Astrocyte of the cerebellum (primary cell): ENCODE results near the gene CPXM1.

Source experiments
- DNase-seq: peaks from one replicate; pipeline ENCODE4 v3.0.0-alpha.2; 2011; ENCODE audit warnings: low read depth
- H3K4me3 ChIP-seq: 2 replicates; pipeline ENCODE4 v1.5.1; 2011; ENCODE audit warnings: mild to moderate bottlenecking, low read depth, low read length, moderate library complexity
- in situ Hi-C: cut with HindIII; loops from 2 replicates; pipeline ENCODE4 v1.10.0; 2017; ENCODE audit warnings: low sequenced_read_pairs
- TF ChIP-seq, protein P1 (sequence below): IDR thresholded peaks from 2 replicates; pipeline ENCODE4 v1.5.1; 2012; ENCODE audit warnings: low read length, low read depth, moderate library complexity, mild to moderate bottlenecking; ENCODE audit errors: missing control alignments

CPXM1 gene

DNA sequence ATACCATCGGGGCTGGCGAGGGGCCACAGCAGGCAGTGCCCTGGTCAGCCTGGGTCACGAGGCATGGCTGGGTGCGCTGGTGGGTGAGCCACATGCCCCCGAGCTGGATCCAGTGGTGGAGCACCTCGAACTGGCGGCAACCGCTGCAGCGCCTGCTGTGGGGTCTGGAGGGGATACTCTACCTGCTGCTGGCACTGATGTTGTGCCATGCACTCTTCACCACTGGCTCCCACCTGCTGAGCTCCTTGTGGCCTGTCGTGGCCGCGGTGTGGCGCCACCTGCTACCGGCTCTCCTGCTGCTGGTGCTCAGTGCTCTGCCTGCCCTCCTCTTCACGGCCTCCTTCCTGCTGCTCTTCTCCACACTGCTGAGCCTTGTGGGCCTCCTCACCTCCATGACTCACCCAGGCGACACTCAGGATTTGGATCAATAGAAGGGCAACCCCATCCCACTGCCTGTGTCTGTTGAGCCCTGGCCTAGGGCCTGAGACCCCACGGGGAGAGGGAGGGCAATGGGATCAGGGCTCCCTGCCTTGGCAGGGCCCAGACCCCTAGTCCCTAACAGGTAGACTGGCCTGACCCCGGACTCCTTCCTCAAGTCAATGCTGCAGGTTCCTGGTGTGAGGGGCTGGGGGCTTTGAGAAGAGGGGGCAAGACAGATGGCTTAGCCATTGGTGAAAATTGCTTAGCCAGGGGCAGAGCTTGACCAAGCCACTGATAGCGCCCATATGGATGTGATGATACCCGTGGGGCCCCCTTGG, 16.3 kb upstream of the CPXM1 start:
- DNase-seq = no peak
- in situ Hi-C loops = no loop called here
- TF ChIP-seq, protein P1, sequence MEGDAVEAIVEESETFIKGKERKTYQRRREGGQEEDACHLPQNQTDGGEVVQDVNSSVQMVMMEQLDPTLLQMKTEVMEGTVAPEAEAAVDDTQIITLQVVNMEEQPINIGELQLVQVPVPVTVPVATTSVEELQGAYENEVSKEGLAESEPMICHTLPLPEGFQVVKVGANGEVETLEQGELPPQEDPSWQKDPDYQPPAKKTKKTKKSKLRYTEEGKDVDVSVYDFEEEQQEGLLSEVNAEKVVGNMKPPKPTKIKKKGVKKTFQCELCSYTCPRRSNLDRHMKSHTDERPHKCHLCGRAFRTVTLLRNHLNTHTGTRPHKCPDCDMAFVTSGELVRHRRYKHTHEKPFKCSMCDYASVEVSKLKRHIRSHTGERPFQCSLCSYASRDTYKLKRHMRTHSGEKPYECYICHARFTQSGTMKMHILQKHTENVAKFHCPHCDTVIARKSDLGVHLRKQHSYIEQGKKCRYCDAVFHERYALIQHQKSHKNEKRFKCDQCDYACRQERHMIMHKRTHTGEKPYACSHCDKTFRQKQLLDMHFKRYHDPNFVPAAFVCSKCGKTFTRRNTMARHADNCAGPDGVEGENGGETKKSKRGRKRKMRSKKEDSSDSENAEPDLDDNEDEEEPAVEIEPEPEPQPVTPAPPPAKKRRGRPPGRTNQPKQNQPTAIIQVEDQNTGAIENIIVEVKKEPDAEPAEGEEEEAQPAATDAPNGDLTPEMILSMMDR = no peak
- no peak overlapping the region for H3K4me3 ChIP-seq

DNA sequence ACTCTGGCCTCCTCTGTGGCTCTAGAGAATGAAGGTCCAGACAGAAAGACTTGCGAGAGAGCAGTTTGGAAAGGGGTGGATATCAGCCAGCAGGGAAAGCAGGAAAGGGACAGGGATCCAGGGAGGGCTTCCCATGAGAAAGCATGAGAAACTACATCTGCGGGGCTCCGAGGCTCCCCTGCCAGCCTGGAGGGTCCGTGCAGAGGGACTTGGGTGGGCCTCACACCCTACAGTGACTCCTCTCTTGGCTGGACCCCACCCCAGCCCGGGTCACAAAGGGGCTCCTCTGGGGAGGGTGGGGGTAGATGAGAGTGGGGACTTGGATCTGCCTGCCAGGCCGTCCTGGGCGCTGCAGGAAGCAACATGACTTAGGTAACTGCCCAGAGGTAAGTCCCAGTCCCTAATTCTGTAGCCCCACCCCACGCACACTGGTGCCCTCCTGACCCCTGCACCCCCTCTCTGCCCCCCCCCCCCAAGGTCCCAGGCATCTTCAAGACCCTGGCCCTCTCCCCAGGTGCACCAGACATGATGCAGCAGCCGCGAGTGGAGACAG, 15.7 kb upstream of the CPXM1 start, which contains the start of gene TMEM239:
TMEM239 (plus strand) TSS at position 335 of the 553 bp plus-strand sequence; CDS start at position 526, 191 bp downstream.
- in situ Hi-C loops = no loop called here
- DNase-seq = no peak
- H3K4me3 ChIP-seq = no peak within 1 kb of the TSS
- TF ChIP-seq, protein P1 = no peak

DNA sequence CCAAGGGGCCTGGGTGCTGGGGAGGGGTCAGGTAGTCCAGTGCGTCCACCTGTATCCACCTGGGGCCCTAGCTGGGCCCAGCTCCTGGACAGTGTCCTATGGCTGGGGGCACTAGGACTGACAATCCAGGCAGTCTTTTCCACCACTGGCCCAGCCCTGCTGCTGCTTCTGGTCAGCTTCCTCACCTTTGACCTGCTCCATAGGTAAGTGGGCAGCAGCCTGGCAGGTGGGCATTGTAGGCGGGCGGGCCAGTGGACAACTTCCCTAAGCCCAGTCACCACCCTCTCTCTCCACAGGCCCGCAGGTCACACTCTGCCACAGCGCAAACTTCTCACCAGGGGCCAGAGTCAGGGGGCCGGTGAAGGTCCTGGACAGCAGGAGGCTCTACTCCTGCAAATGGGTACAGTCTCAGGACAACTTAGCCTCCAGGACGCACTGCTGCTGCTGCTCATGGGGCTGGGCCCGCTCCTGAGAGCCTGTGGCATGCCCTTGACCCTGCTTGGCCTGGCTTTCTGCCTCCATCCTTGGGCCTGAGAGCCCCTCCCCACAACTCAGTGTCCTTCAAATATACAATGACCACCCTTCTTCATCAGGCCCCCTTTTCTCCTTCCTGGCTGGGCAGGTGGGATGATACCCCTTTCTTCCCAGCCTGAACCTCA, 14.9 kb upstream of the CPXM1 start:
- H3K4me3 ChIP-seq = no peak overlapping the region
- no peak for DNase-seq
- TF ChIP-seq, protein P1 = no peak
- in situ Hi-C loops = no loop called here

DNA sequence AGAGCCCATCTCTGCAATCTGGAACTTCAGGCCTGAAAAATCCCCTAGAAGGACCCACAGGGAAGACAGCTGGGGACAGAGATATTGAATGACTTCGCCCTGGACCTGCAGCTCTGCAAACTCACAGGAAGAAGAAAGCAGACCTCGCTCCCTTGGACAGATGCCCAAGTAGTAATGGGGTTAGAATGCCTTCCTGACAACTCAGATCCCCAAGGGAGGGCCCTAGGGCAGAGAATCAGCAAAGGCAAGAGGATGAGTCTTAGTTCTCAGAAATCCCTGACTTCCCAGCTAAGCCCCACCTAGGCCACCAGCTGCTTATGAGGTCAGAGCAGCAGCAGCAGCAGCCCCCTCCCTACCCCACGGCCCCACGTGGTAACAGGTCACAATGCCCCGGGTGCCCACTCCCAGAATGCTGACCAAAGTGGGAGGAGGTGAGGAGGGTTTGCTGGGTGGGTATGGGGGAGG, 14.2 kb upstream of the CPXM1 start, which contains the start of gene C20orf141:
C20orf141 (plus strand) TSS at position 401 of the 465 bp plus-strand sequence. CDS start 198 bp downstream, outside the sequence.
- in situ Hi-C loops = no loop called here
- DNase-seq = peak; percentile 92
- TF ChIP-seq, protein P1 = no peak
- no peak within 1 kb of the TSS for H3K4me3 ChIP-seq

DNA sequence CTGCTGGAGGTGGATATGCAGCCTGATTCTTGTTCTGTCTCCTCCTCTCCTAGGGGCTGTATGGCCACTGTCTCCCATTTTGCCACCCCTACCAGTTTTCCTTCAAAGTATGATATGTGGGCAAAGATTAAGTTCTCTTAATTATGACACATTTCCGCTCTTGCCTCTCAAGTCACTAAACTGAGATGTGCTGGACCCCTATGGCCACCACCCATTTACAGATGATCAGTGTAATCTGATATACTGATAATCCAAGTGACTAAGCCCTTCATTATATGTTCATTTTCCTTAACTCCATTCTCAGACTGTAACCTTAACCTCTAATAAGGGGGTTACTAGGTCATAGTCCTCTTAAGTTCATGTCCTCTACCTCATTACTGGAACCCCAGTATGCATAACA, 13.6 kb upstream of the CPXM1 start:
- TF ChIP-seq, protein P1 = no peak
- H3K4me3 ChIP-seq = no peak overlapping the region
- no peak for DNase-seq
- in situ Hi-C loops = no loop called here

DNA sequence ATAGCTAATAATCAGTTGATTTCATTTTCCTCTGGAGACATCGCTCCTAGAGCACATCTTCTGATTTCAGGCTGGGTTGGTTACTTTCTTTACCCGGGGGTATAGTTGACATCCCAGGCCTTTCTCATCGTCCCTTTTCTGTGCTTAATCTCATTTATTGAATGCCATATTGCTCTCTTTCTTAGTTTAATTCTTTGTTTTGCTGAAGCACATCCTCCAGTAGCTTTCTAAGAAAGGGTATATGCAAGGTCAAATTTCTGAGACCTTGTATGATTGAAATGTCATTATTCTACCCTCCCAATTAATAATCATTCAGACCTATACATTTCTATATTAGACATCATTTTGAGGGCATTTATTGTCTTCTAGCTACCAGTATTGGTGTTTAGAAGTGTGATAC, 11.8 kb upstream of the CPXM1 start:
- in situ Hi-C loops = no loop called here
- TF ChIP-seq, protein P1 = no peak
- no peak for DNase-seq
- no peak overlapping the region for H3K4me3 ChIP-seq
